TTC549 (cell line): ENCODE measurements around the gene HOXD11.

Experiments used
- FAIRE-seq: peaks from 2 replicates; lab custom pipeline; 2012; peaks lifted over from hg19 to GRCh38; lab: Jason Lieb, UNC

The HOXD11 gene

GRCh38 chr2:176132205-176133171 lies 25.4 kb downstream of the HOXD11 start:
- peak; percentile 73 for FAIRE-seq

GRCh38 chr2:176133389-176133788 lies 26.3 kb downstream of the HOXD11 start:
- FAIRE-seq = no peak

GRCh38 chr2:176134035-176134434 lies 27.0 kb downstream of the HOXD11 start:
- FAIRE-seq = no peak

GRCh38 chr2:176135035-176135440 lies 28.0 kb downstream of the HOXD11 start:
- no peak for FAIRE-seq

GRCh38 chr2:176136374-176137251 lies 29.5 kb downstream of the HOXD11 start:
- peak; percentile 56 for FAIRE-seq

GRCh38 chr2:176137252-176137580 lies 30.1 kb downstream of the HOXD11 start:
- FAIRE-seq = no peak

- no peak for FAIRE-seq
Observed at GRCh38 chr2:176137906-176138305, 30.8 kb downstream of the HOXD11 start.

GRCh38 chr2:176138526-176138922 lies 31.4 kb downstream of the HOXD11 start:
- FAIRE-seq = no peak

- no peak for FAIRE-seq
Observed at GRCh38 chr2:176138923-176139660, 32.0 kb downstream of the HOXD11 start.

GRCh38 chr2:176139661-176140512 lies 32.8 kb downstream of the HOXD11 start:
- no peak for FAIRE-seq

GRCh38 chr2:176140513-176141317 lies 33.6 kb downstream of the HOXD11 start:
- FAIRE-seq = no peak

- no peak for FAIRE-seq
Observed at GRCh38 chr2:176142281-176142680, 35.2 kb downstream of the HOXD11 start.

GRCh38 chr2:176145085-176145969 lies 38.2 kb downstream of the HOXD11 start:
- FAIRE-seq = no peak

- FAIRE-seq = no peak
Observed at GRCh38 chr2:176146101-176146500, 39.0 kb downstream of the HOXD11 start.

- FAIRE-seq = no peak
Observed at GRCh38 chr2:176146645-176147044, 39.6 kb downstream of the HOXD11 start.

GRCh38 chr2:176147210-176147799 lies 40.2 kb downstream of the HOXD11 start:
- no peak for FAIRE-seq

- no peak for FAIRE-seq
Observed at GRCh38 chr2:176147800-176148496, 40.9 kb downstream of the HOXD11 start.

- FAIRE-seq = no peak
Observed at GRCh38 chr2:176148751-176149421, 41.8 kb downstream of the HOXD11 start.
